ELF-1 (cell line): ENCODE data around the gene SECISBP2.
"Not testable (repeated sequence)": the region's sequence is repeated elsewhere in the genome, so short reads cannot be mapped to it uniquely, and the experiment has no call there.

Source experiments
- DNase-seq: peaks from one replicate; pipeline ENCODE4 v3.0.0-alpha.2; 2016; ENCODE audit warnings: low read depth, low spot score

Gene SECISBP2

GRCh38 chr9:89310475-89311345 is 7.6 kb upstream of the SECISBP2 start, which contains the start of gene CKS2:
Gene CKS2 (plus strand): TSS chr9:89311195. CDS start chr9:89311293, 98 bp downstream.
- peak; percentile 100 for DNase-seq

GRCh38 chr9:89311346-89312221 is 6.7 kb upstream of the SECISBP2 start:
- DNase-seq, result peak; percentile 39

GRCh38 chr9:89312222-89312571 is 6.1 kb upstream of the SECISBP2 start:
- DNase-seq, result peak; percentile 36

GRCh38 chr9:89313842-89314241 is 4.5 kb upstream of the SECISBP2 start:
- DNase-seq, result no peak

GRCh38 chr9:89314955-89315354 is 3.3 kb upstream of the SECISBP2 start:
- DNase-seq, result no peak

GRCh38 chr9:89315482-89315881 is 2.8 kb upstream of the SECISBP2 start:
- DNase-seq, result no peak

GRCh38 chr9:89317282-89317681 is 1.0 kb upstream of the SECISBP2 start:
- DNase-seq, result peak; percentile 27

- DNase-seq, result peak; percentile 25
Measured at GRCh38 chr9:89319015-89319905, 960 bp downstream of the SECISBP2 start.

GRCh38 chr9:89323390-89323789 is 5.1 kb downstream of the SECISBP2 start:
- DNase-seq, result peak; percentile 10

GRCh38 chr9:89325733-89326132 is 7.4 kb downstream of the SECISBP2 start:
- DNase-seq, result no peak

GRCh38 chr9:89328064-89328463 is 9.8 kb downstream of the SECISBP2 start:
- no peak for DNase-seq

GRCh38 chr9:89329917-89330316 is 11.6 kb downstream of the SECISBP2 start:
- DNase-seq, result no peak

GRCh38 chr9:89330513-89330912 is 12.2 kb downstream of the SECISBP2 start:
- DNase-seq, result no peak

- no peak for DNase-seq
Measured at GRCh38 chr9:89339807-89340206, 21.5 kb downstream of the SECISBP2 start.

GRCh38 chr9:89340332-89340731 is 22.0 kb downstream of the SECISBP2 start:
- no peak for DNase-seq

GRCh38 chr9:89342213-89342612 is 23.9 kb downstream of the SECISBP2 start:
- no peak for DNase-seq

- DNase-seq, result no peak
Measured at GRCh38 chr9:89342948-89343347, 24.6 kb downstream of the SECISBP2 start.

GRCh38 chr9:89343812-89344211 is 25.5 kb downstream of the SECISBP2 start:
- not testable (repeated sequence) for DNase-seq

- no peak for DNase-seq
Measured at GRCh38 chr9:89345476-89345875, 27.2 kb downstream of the SECISBP2 start.

- no peak for DNase-seq
Measured at GRCh38 chr9:89346696-89347095, 28.4 kb downstream of the SECISBP2 start.

- no peak for DNase-seq
Measured at GRCh38 chr9:89347651-89348050, 29.4 kb downstream of the SECISBP2 start.
